Measurements from ENCODE around the gene WDR64.

DNA sequence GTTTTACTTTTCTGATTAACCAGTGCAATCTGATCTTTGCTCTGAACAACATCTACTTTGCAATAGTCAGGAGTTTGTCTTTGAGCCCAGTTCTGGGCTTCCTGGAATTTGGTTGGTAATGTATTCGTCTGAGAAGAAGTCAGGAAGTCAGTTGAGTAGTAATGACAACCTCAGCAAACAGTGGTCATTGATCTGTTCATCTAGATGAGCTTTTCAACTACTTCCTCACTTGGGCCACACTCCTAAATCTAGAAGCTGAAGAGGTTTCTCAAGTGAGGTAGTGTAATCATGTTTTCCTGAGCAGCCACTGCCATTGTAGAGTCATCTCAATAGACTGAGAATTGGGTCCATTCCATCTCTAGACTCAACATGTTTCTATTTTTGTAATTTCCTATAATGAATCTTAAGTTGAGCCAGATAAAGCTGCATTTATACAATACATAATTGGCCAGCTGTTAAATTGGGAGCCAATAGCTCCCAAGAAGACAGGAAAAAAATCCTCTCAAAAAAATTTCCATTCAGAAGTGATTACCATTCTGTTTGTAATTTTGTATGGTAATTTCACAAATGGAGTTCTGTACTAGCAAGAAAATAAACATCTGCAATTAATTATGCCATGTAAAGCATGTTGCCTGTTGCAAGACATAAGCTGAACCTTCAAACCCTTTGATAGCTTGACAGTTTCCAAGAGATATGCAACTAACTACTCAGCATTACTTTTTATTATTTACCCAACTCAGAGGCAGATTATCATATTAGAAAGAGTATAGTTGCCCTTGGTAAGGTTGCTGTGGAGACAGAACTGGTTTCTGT lies 49.6 kb downstream of the WDR64 start:
- no peak for TF ChIP-seq POLR2A (IDR thresholded peaks at IDR 0.05)
- TF ChIP-seq, protein P1, sequence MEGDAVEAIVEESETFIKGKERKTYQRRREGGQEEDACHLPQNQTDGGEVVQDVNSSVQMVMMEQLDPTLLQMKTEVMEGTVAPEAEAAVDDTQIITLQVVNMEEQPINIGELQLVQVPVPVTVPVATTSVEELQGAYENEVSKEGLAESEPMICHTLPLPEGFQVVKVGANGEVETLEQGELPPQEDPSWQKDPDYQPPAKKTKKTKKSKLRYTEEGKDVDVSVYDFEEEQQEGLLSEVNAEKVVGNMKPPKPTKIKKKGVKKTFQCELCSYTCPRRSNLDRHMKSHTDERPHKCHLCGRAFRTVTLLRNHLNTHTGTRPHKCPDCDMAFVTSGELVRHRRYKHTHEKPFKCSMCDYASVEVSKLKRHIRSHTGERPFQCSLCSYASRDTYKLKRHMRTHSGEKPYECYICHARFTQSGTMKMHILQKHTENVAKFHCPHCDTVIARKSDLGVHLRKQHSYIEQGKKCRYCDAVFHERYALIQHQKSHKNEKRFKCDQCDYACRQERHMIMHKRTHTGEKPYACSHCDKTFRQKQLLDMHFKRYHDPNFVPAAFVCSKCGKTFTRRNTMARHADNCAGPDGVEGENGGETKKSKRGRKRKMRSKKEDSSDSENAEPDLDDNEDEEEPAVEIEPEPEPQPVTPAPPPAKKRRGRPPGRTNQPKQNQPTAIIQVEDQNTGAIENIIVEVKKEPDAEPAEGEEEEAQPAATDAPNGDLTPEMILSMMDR (IDR thresholded peaks at IDR 0.05), result no peak
